Urinary bladder (tissue), 4 donors: ENCODE data around the gene MBD3. TPM values are rescaled to one million over a fixed set of nuclear protein-coding genes. Genes with fewer than 3 reads are reported as not detected.

Experiments
- DNase-seq: peaks from one replicate; pipeline ENCODE4 v3.0.0-alpha.2; 2015; ENCODE audit errors: extremely low spot score
- H3K27ac ChIP-seq: one replicate; pipeline ENCODE4 v1.5.1; 2013; ENCODE audit warnings: low read depth, mild to moderate bottlenecking, moderate library complexity
- H3K36me3 ChIP-seq: one replicate; pipeline ENCODE4 v1.6.1; 2013; ENCODE audit warnings: mild to moderate bottlenecking, moderate library complexity; ENCODE audit not compliant: insufficient read depth
- H3K4me1 ChIP-seq: one replicate; pipeline ENCODE4 v1.6.1; 2013; ENCODE audit warnings: mild to moderate bottlenecking, moderate library complexity; ENCODE audit not compliant: insufficient read depth
- H3K4me3 ChIP-seq: one replicate; pipeline ENCODE4 v1.5.1; 2013; ENCODE audit warnings: low read depth, low read length
- WGBS: extraction: QIAGEN DNeasy Blood & Tissue Kit; methylation state at CpG from one replicate; pipeline ENCODE4 v1.1.7; 2013; 5-methylcytosine and 5-hydroxymethylcytosine counted together
- polyA plus RNA-seq: library from polyadenylated mRNA; stranded (reverse); fragments of 200-250 nt; gene quantifications from one replicate; pipeline ENCODE4 v1.2.3, GENCODE V29; 2013
- total RNA-seq: library from RNA; depleted of rRNA; stranded (reverse); fragments of >200 nt; gene quantifications from one replicate; pipeline ENCODE4 v1.2.3, GENCODE V29; 2014
- donor health status: healthy with polysubstance abuse.
- donor health status: healthy.

The MBD3 gene
- total and polyA plus RNA-seq, 2 donors, result 32.5 to 76.4 TPM

- Histone ChIP-seq H3K27ac (peak overlapping the region; percentile 85), H3K4me3 (peak overlapping the region; percentile 82), H3K4me1 (no peaks in the 10 kb centered on the region), H3K36me3 (no peaks in the 10 kb centered on the region)
- under 1% methylated on average over 107 of the region's 108 CpGs for WGBS
- no peak for DNase-seq
These were observed 25.4 kb downstream of the MBD3 start for GRCh38 chr19:1567116-1567847.

GRCh38 chr19:1566392-1567115, 26.1 kb downstream of the MBD3 start:
- H3K4me1 ChIP-seq, result no peaks in the 10 kb centered on the region
- DNase-seq, result peak; percentile 71
- peak overlapping the region; percentile 82 for H3K4me3 ChIP-seq
- peak overlapping the region; percentile 75 for H3K27ac ChIP-seq
- 7% methylated on average over 42 of the region's 42 CpGs for WGBS
- no peaks in the 10 kb centered on the region for H3K36me3 ChIP-seq

- DNase-seq, result no peak
- 91% methylated on average over 6 of the region's 6 CpGs for WGBS
- H3K4me1 ChIP-seq, result no peaks in the 10 kb centered on the region
- no peak overlapping the region for H3K27ac ChIP-seq
- no peak overlapping the region for H3K4me3 ChIP-seq
- H3K36me3 ChIP-seq, result no peaks in the 10 kb centered on the region
These were observed 29.4 kb downstream of the MBD3 start for GRCh38 chr19:1563251-1563650.

GRCh38 chr19:1561236-1561842, 31.3 kb downstream of the MBD3 start:
- no peak for DNase-seq
- WGBS, result 85% methylated on average over 17 of the region's 17 CpGs
- H3K4me1 ChIP-seq, result no peaks in the 10 kb centered on the region
- H3K4me3 ChIP-seq, result no peak overlapping the region
- no peaks in the 10 kb centered on the region for H3K36me3 ChIP-seq
- H3K27ac ChIP-seq, result no peak overlapping the region

GRCh38 chr19:1560286-1560882, 32.3 kb downstream of the MBD3 start:
- Histone ChIP-seq H3K36me3 (no peaks in the 10 kb centered on the region), H3K4me3 (no peak overlapping the region), H3K27ac (no peak overlapping the region), H3K4me1 (no peaks in the 10 kb centered on the region)
- DNase-seq, result no peak
- 68% methylated on average over 25 of the region's 25 CpGs for WGBS

GRCh38 chr19:1558552-1558951, 34.1 kb downstream of the MBD3 start:
- Histone ChIP-seq H3K4me1 (no peaks in the 10 kb centered on the region), H3K36me3 (no peaks in the 10 kb centered on the region), H3K27ac (no peak overlapping the region), H3K4me3 (no peak overlapping the region)
- no peak for DNase-seq
- 84% methylated on average over 12 of the region's 12 CpGs for WGBS

- Histone ChIP-seq H3K27ac (no peak overlapping the region), H3K36me3 (no peaks in the 10 kb centered on the region), H3K4me3 (no peak overlapping the region), H3K4me1 (no peaks in the 10 kb centered on the region)
- DNase-seq, result no peak
- 97% methylated on average over 66 of the region's 66 CpGs for WGBS
These were observed 36.1 kb downstream of the MBD3 start for GRCh38 chr19:1556390-1557070.

GRCh38 chr19:1555487-1556389, 36.9 kb downstream of the MBD3 start:
- H3K36me3 ChIP-seq, result no peaks in the 10 kb centered on the region
- no peak for DNase-seq
- no peak overlapping the region for H3K27ac ChIP-seq
- no peaks in the 10 kb centered on the region for H3K4me1 ChIP-seq
- 92% methylated on average over 117 of the region's 121 CpGs for WGBS
- no peak overlapping the region for H3K4me3 ChIP-seq

GRCh38 chr19:1554968-1555367, 37.7 kb downstream of the MBD3 start:
- H3K36me3 ChIP-seq, result no peaks in the 10 kb centered on the region
- no peak overlapping the region for H3K27ac ChIP-seq
- no peak for DNase-seq
- no peak overlapping the region for H3K4me3 ChIP-seq
- WGBS, result 86% methylated on average over 24 of the region's 24 CpGs
- no peaks in the 10 kb centered on the region for H3K4me1 ChIP-seq

GRCh38 chr19:1553415-1553814, 39.2 kb downstream of the MBD3 start:
- no peak overlapping the region for H3K4me3 ChIP-seq
- H3K36me3 ChIP-seq, result no peaks in the 10 kb centered on the region
- no peaks in the 10 kb centered on the region for H3K4me1 ChIP-seq
- DNase-seq, result no peak
- H3K27ac ChIP-seq, result no peak overlapping the region
- 82% methylated on average over 10 of the region's 10 CpGs for WGBS

GRCh38 chr19:1551068-1552040, 41.3 kb downstream of the MBD3 start:
- Histone ChIP-seq H3K4me1 (no peaks in the 10 kb centered on the region), H3K27ac (no peak overlapping the region), H3K36me3 (no peaks in the 10 kb centered on the region), H3K4me3 (no peak overlapping the region)
- WGBS, result 84% methylated on average over 17 of the region's 17 CpGs
- DNase-seq, result no peak
